ENCODE data around the gene ZIM2.

DNA sequence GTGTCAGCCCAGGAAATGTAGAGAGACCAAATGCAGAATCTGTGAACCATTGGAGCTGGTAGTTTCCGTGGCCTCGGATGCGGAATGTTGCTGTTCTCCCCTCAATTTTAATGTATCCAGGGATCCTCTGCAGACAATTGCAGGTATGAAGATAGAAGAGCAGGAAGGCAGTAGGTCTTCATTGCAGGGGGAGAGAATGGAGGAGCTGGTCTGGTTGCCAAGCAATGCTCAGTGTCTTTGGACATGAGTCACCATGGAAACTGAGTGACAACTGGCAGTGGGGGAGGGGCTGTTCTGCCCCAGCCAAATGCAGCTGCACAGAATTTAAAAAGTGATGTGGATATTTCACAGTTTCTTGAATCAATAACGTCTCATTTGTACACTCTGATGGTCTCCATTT lies 112.8 kb downstream of the ZIM2 start:
- TF ChIP-seq, protein P1, sequence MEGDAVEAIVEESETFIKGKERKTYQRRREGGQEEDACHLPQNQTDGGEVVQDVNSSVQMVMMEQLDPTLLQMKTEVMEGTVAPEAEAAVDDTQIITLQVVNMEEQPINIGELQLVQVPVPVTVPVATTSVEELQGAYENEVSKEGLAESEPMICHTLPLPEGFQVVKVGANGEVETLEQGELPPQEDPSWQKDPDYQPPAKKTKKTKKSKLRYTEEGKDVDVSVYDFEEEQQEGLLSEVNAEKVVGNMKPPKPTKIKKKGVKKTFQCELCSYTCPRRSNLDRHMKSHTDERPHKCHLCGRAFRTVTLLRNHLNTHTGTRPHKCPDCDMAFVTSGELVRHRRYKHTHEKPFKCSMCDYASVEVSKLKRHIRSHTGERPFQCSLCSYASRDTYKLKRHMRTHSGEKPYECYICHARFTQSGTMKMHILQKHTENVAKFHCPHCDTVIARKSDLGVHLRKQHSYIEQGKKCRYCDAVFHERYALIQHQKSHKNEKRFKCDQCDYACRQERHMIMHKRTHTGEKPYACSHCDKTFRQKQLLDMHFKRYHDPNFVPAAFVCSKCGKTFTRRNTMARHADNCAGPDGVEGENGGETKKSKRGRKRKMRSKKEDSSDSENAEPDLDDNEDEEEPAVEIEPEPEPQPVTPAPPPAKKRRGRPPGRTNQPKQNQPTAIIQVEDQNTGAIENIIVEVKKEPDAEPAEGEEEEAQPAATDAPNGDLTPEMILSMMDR (IDR thresholded peaks at IDR 0.05): no peak
- no peak for TF ChIP-seq POLR2A (IDR thresholded peaks at IDR 0.05)

Measured in esophagus squamous epithelium (tissue), 4 donors.